Spleen (tissue), 7 donors: Measurements from ENCODE around the gene EEF2K.

Experiments used
- POLR2A ChIP-seq, 3 donors: fragments of 450-650 bp; IDR thresholded peaks; one replicate each; pipeline ENCODE4 v1.5.1; 2017; ENCODE audit warnings: antibody characterized with exemption in 3 of 3, mild to moderate bottlenecking in 1 of 3
- TF ChIP-seq, protein P1 (sequence below), 11 experiments: fragments of 200-600 bp in 7 of 11; fragments of 450-650 bp in 4 of 11; sonication (generic) in 4 of 11; IDR thresholded peaks in 8 of 11; conservative IDR thresholded peaks in 3 of 11; 1 replicate in 7 of 11; 2 replicates in 4 of 11; pipeline versions ENCODE4 v1.4.0 to v1.8.0; 2016 to 2021; ENCODE audit warnings: antibody characterized with exemption in 11 of 11, inconsistent platforms in 4 of 11, mild to moderate bottlenecking in 1 of 11
- donor health status: DM: no; HTN: no; CAD: no; lungs with moderate emphysema.
- donor health status: DM: no; HTN: no; CAD: no.
- donor health status: DM: no; HTN: no; CAD: no.

DNA sequence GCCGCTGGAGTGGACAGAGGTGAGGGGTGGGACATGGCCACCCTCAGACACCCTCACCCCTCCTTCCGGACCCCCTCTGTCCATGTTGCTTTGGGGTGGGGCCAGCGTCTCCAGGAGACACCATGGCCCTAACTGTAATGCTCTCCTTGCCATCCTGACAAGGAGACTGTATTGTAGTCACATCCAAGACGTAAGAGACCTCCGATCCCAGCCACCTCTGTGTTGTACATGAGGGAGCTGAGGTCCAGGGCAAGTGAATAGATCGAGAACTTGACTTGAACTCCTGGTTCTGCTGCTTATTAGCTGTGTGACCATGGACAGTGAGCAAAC, 121.3 kb downstream of the EEF2K start:
- TF ChIP-seq, protein P1, sequence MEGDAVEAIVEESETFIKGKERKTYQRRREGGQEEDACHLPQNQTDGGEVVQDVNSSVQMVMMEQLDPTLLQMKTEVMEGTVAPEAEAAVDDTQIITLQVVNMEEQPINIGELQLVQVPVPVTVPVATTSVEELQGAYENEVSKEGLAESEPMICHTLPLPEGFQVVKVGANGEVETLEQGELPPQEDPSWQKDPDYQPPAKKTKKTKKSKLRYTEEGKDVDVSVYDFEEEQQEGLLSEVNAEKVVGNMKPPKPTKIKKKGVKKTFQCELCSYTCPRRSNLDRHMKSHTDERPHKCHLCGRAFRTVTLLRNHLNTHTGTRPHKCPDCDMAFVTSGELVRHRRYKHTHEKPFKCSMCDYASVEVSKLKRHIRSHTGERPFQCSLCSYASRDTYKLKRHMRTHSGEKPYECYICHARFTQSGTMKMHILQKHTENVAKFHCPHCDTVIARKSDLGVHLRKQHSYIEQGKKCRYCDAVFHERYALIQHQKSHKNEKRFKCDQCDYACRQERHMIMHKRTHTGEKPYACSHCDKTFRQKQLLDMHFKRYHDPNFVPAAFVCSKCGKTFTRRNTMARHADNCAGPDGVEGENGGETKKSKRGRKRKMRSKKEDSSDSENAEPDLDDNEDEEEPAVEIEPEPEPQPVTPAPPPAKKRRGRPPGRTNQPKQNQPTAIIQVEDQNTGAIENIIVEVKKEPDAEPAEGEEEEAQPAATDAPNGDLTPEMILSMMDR (IDR thresholded peaks at IDR 0.05 in 8 of 11, conservative IDR thresholded peaks at IDR 0.05 in 3 of 11) = no peak
- TF ChIP-seq POLR2A (IDR thresholded peaks at IDR 0.05) = no peak
